ENCODE data around the gene GALNT17.

GRCh38 chr7:71363627-71364026, 231.7 kb downstream of the GALNT17 start:
- TF ChIP-seq EZH2phosphoT487 (IDR thresholded peaks at IDR 0.05; ENCODE audit: low read length), result no peak
- TF ChIP-seq EZH2 (optimal IDR thresholded peaks at IDR 0.05; ENCODE audit: low read depth, low read length), result no peak
